ENCODE data around the gene OR5K4. TPM values are rescaled to one million over a fixed set of nuclear protein-coding genes. Genes with fewer than 3 reads are reported as not detected.

Gene OR5K4
- total and polyA plus RNA-seq, 2 experiments from 2014 or later, result not detected

- TF ChIP-seq ZNF462 (CRISPR knock-in tag; IDR thresholded peaks at IDR 0.05) (no peak), ETS1 (IDR thresholded peaks at IDR 0.05) (no peak), ZNF331 (CRISPR knock-in tag; IDR thresholded peaks at IDR 0.05; ENCODE audit: low read depth) (no peak), EZH2phosphoT487 (IDR thresholded peaks at IDR 0.05; ENCODE audit: unreplicated experiment) (no peak)
Measured at GRCh38 chr3:98350082-98350481, 3.6 kb upstream of the OR5K4 start (continued).

- Histone ChIP-seq H3K4me2 (no peak overlapping the region), H3K4me3 (no peak overlapping the region), H3K9me2 (ENCODE audit: insufficient read depth) (no peaks in the 10 kb centered on the region; the same call in 1 of the 2 replicates), H3K27ac (ENCODE audit: low read depth) (no peak overlapping the region), H3K27me3 (ENCODE audit: insufficient read depth) (no peaks in the 10 kb centered on the region), H3F3A (replicated peaks; ENCODE audit: low read depth) (no peaks in the 10 kb centered on the region), H2AFZ (0 out of 2 replicates have a peak overlapping the region, but pooled peaks have one; percentile 29), H4K20me1 (replicated peaks; ENCODE audit: insufficient read depth) (no peaks in the 10 kb centered on the region), H3K36me3 (ENCODE audit: insufficient read depth) (no peaks in the 10 kb centered on the region), H3K4me1 (ENCODE audit: insufficient read depth) (no peaks in the 10 kb centered on the region), H3K79me2 (replicated peaks; ENCODE audit: insufficient read depth) (no peaks in the 10 kb centered on the region)
- H3K36me3 Mint-ChIP-seq (ENCODE audit: low read depth), result peaks cover 5% of the 10 kb centered on the region; the same call in 2 of the 3 replicates
- no peaks in the 10 kb centered on the region for H3K4me1 Mint-ChIP-seq
- no peaks in the 10 kb centered on the region for H3K27me3 Mint-ChIP-seq (ENCODE audit: insufficient read depth, low read depth, poor library complexity)
- no peak overlapping the region for H3K4me3 Mint-ChIP-seq
- DNase-seq (ENCODE audit: low spot score) (no peak), ATAC-seq (no peak)
- H3K9me3 Mint-ChIP-seq, result peaks cover 16% of the 10 kb centered on the region
- H3K27ac Mint-ChIP-seq, result no peak overlapping the region
- no peak for TF ChIP-seq ZNF462 (CRISPR knock-in tag; IDR thresholded peaks at IDR 0.05)
- no peak for TF ChIP-seq ETS1 (IDR thresholded peaks at IDR 0.05)
Measured at GRCh38 chr3:98359250-98359649, 5.6 kb downstream of the OR5K4 start.
